GM23248 (cell line): ENCODE data around the gene NR3C2.

Source experiments
- EZH2 ChIP-seq: fragments of 200-600 bp; sonication (generic); IDR thresholded peaks from 2 replicates; pipeline ENCODE4 v1.6.1; 2018; ENCODE audit warnings: antibody characterized with exemption, mild to moderate bottlenecking; ENCODE audit not compliant: insufficient read depth, poor library complexity, severe bottlenecking
- EZH2phosphoT487 ChIP-seq: fragments of 200-600 bp; sonication (generic); IDR thresholded peaks from 2 replicates; pipeline ENCODE4 v1.6.1; 2018; ENCODE audit warnings: antibody characterized with exemption, moderate library complexity, mild to moderate bottlenecking, low read depth; ENCODE audit not compliant: insufficient read depth

DNA sequence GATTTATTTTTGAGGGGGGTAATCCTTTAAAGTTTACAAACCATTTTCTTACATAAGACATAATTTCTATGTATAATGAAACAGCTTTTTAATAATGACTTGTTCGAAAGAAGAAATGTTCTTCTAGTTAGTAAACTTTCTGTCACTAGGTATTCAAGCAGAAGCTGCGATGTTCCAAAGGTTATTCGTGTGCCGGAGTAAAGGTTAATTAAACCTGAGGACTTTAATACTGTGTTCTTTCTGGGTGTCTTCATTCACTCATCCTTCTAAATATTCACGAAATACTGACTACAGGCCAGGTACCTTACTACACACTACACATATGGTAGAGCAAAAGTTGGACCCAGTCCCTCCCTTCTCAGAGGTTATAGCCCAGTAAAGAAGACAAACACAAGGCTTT is 96.7 kb downstream of the NR3C2 start:
- no peak for TF ChIP-seq EZH2phosphoT487
- TF ChIP-seq EZH2: no peak
